Chondrocyte (in vitro differentiated cells): ENCODE measurements around the gene BRCA1. TPM values are rescaled to one million over a fixed set of nuclear protein-coding genes. Genes with fewer than 3 reads are reported as not detected.
"Not testable (repeated sequence)": the region's sequence is repeated elsewhere in the genome, so short reads cannot be mapped to it uniquely, and the experiment has no call there.

Experiments used
- DNase-seq: peaks from one replicate; pipeline ENCODE4 v3.0.0; 2021; ENCODE audit warnings: mixed read lengths, low spot score
- H3K27ac Mint-ChIP-seq: one replicate; pipeline ENCODE4 v1.8.0; 2021; ENCODE audit warnings: mild to moderate bottlenecking, moderate library complexity, mixed read lengths; ENCODE audit not compliant: unreplicated experiment
- H3K27me3 Mint-ChIP-seq: 2 replicates; pipeline ENCODE4 v1.8.0; 2021; ENCODE audit warnings: low read depth, mixed read lengths
- H3K36me3 Mint-ChIP-seq: 2 replicates; pipeline ENCODE4 v1.8.0; 2021; ENCODE audit warnings: low read depth, mixed read lengths
- H3K4me1 Mint-ChIP-seq: 2 replicates; pipeline ENCODE4 v1.8.0; 2021; ENCODE audit warnings: low read depth, mild to moderate bottlenecking, mixed read lengths
- H3K4me3 Mint-ChIP-seq: one replicate; pipeline ENCODE4 v1.8.0; 2021; ENCODE audit warnings: mild to moderate bottlenecking, moderate library complexity, mixed read lengths; ENCODE audit not compliant: unreplicated experiment
- H3K9me3 Mint-ChIP-seq: 2 replicates; pipeline ENCODE4 v1.8.0; 2021; ENCODE audit warnings: low read depth, mixed read lengths
- total RNA-seq: library from RNA; stranded (reverse); gene quantifications from 3 replicates; pipeline ENCODE4 v1.2.1, GENCODE V29; 2021
- TF ChIP-seq, protein P1 (sequence below): fragments of 200-600 bp; sonication (generic); IDR thresholded peaks from 2 replicates; pipeline ENCODE4 v1.5.0; 2021; ENCODE audit warnings: antibody characterized with exemption, mild to moderate bottlenecking, moderate library complexity

Gene BRCA1
- total RNA-seq, 1 donor from 2014 or later: 4.8 TPM

GRCh38 chr17:43010667-43011308, 114.4 kb downstream of the BRCA1 start:
- Mint-ChIP-seq H3K4me3 (no peak overlapping the region), H3K36me3 (peaks cover 15% of the 10 kb centered on the region), H3K27ac (no peak overlapping the region), H3K4me1 (peaks cover 26% of the 10 kb centered on the region), H3K9me3 (no peaks in the 10 kb centered on the region), H3K27me3 (no peaks in the 10 kb centered on the region)
- TF ChIP-seq, protein P1, sequence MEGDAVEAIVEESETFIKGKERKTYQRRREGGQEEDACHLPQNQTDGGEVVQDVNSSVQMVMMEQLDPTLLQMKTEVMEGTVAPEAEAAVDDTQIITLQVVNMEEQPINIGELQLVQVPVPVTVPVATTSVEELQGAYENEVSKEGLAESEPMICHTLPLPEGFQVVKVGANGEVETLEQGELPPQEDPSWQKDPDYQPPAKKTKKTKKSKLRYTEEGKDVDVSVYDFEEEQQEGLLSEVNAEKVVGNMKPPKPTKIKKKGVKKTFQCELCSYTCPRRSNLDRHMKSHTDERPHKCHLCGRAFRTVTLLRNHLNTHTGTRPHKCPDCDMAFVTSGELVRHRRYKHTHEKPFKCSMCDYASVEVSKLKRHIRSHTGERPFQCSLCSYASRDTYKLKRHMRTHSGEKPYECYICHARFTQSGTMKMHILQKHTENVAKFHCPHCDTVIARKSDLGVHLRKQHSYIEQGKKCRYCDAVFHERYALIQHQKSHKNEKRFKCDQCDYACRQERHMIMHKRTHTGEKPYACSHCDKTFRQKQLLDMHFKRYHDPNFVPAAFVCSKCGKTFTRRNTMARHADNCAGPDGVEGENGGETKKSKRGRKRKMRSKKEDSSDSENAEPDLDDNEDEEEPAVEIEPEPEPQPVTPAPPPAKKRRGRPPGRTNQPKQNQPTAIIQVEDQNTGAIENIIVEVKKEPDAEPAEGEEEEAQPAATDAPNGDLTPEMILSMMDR: no peak
- DNase-seq: no peak

- Mint-ChIP-seq H3K4me1 (peaks cover 28% of the 10 kb centered on the region), H3K9me3 (no peaks in the 10 kb centered on the region), H3K27ac (peak within 1 kb of the TSS; percentile 99), H3K36me3 (peaks cover 7% of the 10 kb centered on the region), H3K27me3 (no peaks in the 10 kb centered on the region), H3K4me3 (peak within 1 kb of the TSS; percentile 91)
- peak; percentile 78 for DNase-seq
- TF ChIP-seq, protein P1: peak; percentile 67
Measured at GRCh38 chr17:43006639-43007551, 118.3 kb downstream of the BRCA1 start, which contains the start of gene IFI35. Gene IFI35, plus strand, starts transcription at chr17:43006784. Its CDS starts 164 bp downstream, at chr17:43006948.

DNA sequence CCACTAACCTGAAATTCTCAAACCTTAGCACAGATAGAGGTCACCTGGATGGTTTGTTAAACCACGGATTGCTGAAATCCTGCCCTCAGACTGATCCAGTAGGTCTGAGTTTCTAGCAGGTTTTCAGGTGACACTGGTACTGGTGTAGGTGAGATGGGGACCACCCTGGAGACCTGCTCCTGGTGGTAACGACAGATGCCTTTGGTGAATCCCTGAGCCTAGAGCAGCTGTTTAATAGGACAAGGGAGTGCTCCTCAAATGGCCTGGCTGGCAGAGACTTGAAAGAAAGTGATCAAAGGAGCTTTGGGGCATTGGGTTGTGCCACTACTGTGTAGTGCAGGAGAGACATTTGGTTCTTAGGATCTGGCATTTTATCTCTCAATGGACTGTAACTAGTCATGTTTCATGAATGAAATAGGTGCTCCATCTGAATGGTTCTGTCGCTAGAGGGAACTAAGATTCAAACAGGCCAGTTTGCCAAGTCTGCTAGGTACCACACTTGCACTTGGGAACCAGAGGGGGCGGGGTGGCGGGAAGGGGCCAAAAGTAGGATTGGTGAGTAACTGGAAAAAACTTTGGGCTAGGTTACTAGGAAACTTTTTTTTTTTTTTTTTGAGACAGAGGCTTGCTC, 121.5 kb downstream of the BRCA1 start:
- TF ChIP-seq, protein P1: no peak
- Mint-ChIP-seq H3K27me3 (no peaks in the 10 kb centered on the region), H3K4me3 (no peak overlapping the region), H3K9me3 (no peaks in the 10 kb centered on the region), H3K27ac (peak overlapping the region; percentile 42), H3K4me1 (peaks cover 48% of the 10 kb centered on the region), H3K36me3 (peaks cover 19% of the 10 kb centered on the region)
- no peak for DNase-seq

DNA sequence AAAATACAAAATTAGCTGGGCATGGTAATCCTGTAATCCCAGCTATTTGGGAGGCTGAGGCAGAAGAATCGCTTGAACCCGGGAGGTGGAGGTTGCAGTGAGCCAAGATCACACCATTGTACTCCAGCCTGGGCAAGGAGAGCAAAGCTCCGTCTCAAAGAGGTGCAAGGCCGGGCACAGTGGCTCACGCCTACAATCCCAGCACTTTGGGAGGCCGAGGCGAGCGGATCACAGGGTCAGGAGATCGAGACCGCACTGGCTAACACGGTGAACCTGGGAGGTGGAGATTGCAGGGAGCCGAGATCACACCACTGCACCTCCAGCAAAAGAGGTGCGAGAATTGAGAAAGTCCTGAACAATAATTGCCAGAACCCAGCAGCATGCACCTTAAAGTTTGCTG, 124.3 kb downstream of the BRCA1 start:
- DNase-seq: peak; percentile 59
- not testable (repeated sequence) for H3K4me3 Mint-ChIP-seq, H3K9me3 Mint-ChIP-seq, H3K27me3 Mint-ChIP-seq
- H3K4me1 Mint-ChIP-seq: peaks cover 44% of the 10 kb centered on the region
- H3K36me3 Mint-ChIP-seq: peaks cover 20% of the 10 kb centered on the region
- peak overlapping the region; percentile 63 for H3K27ac Mint-ChIP-seq

DNA sequence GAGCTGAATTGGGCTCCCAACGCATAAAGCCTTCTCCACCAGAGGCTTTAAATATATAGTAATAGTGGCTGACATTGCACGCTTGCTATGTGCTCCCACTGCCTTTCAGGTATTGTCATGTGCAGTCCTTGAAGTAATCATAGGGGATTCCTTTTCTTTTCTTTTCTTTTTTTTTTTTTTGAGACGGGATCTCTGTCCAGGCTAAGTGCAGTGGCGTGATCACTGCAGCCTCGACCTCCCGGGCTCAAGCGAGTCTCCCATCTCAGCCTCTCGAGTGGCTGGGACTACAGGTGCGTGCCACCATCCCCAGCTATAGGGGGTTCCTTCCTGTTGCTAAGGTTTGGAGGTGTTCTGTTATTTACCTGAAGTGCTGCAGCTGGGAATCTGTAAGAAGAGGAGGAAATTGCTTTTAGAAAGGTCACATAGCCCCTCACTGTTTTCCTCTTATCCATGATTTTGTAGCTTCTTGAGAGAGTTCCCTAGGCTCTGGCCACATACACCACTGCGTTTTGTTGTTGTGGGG, 126.1 kb downstream of the BRCA1 start:
- Mint-ChIP-seq H3K9me3 (no peaks in the 10 kb centered on the region), H3K36me3 (peaks cover 25% of the 10 kb centered on the region), H3K4me3 (peak overlapping the region; percentile 92), H3K27me3 (no peaks in the 10 kb centered on the region), H3K27ac (peak overlapping the region; percentile 99), H3K4me1 (peaks cover 44% of the 10 kb centered on the region)
- TF ChIP-seq, protein P1: no peak
- peak; percentile 30 for DNase-seq
